Activated CD4-positive, alpha-beta T cell treated with anti-CD3 and anti-CD28 coated beads, Interleukin-2, amount 50 U/mL, for 24 hours (primary cell): ENCODE results near the gene NUDT13.

Experiments used
- DNase-seq, 2 donors: peaks; one replicate each; pipeline ENCODE4 v3.0.0-alpha.2; 2020; ENCODE audit warnings: low read depth in 1 of 2, low spot score in 1 of 2

The NUDT13 gene

DNA sequence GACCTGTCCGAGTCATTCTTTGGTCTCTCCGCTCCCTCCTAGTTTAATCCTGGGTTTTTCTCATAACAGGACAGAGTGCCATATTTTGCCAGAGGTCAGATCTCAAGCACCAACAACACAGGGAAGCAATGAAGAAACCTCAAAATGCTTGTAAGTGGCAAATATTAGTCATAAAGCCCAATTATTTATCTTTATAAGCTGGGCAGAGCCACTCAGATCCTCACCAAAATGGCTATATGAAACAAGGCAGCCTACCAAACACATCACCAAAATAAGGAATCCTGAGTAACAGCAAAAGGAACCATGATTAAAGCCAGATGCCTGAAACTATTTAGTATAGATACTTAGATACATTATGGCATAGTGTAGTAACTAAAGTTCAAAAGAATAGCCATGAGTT is 52.8 kb downstream of the NUDT13 start:
- no peak for DNase-seq

DNA sequence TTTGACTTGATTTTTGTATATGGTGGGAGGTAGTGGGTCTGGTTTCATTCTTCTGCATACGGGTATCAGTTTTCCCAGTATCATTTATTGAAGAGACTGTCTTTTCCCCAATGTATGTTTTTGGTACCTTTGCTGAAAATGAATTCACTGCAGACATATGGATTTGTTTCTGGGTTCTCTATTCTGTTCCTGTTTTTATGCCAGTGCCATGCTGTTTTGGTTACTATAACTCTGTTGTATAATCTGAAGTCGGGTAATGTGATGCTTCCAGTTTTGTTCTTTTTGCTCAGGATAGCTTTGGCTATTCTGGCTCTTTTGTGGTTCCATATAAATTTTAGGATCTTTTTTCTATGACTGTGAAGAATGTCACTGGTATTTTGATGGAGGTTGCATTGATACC is 56.7 kb downstream of the NUDT13 start:
- DNase-seq, result no peak

DNA sequence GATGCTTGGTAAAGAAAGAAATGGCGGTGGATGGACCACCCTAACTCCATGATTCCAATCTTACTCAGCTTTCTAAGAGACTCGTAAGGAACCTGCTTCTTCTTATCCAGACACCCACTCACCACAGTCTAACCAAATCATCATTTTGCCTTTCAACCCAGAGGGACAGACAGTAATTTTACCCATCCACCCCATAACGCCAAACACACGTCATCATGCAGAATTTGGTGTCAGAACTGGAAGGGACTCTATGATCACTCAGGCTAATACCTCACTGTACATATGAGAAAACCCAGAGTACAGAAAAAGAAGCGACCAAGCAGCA is 57.2 kb downstream of the NUDT13 start:
- DNase-seq, result peak in 1 of 2 donors; percentile 7

DNA sequence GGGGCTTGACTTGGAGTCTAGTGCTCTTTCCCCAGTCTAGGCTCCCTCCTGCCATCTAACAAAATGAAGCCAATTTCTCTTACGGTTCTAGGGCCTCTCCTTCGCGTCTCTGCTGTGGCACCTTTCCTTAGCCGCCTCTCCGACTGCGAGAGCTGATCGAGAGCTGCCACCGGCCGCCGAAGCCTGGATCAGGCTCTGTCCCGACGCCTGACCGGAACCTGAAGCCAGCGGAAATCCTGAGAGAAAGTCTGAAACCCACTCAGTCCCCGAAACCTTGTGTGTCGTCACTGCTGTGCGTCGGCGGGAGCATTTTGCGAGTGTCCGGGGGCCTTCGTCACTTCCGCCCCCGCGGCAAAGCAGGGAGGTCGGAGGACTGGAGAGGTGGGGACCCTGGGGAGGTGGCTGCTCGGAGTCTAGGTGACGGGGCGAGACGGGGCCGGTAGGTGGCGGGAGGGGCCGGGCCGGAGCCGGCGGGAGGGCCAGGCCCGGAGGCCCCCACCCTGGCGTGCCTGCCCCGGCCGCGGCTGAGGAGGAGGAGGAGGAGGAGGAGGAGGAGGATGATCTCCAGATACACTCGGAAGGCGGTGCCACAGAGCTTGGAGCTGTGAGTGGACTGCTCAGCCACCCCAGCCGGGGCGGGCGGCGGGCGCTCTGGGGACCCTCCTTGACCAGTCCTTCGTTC is 57.7 kb downstream of the NUDT13 start, which contains the start of the genes ECD and FAM149B1:
TSS of gene ECD (minus strand) at position 226 of the 682 bp plus-strand sequence. CDS start 4,071 bp downstream, outside the sequence.
TSS of gene FAM149B1 (plus strand) at position 337 of the 682 bp plus-strand sequence. CDS start at position 558, 221 bp downstream.
- peak; percentile 91 to 93 for DNase-seq

DNA sequence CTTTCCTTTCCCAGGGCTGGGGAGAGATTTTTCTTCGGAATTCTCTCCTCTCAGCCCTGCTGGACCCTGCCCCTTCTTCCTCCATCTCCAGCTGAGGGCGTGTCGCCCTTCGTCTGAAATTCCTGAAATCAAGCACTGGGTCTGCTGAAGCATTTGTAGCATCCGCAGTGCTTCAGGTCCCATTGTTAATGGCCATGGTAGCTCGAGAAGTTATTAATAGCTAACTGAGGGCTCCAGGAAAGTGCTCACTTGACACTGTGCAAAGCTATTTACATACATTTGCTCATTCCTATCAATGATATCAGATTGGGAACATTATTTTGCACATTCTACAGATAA is 58.2 kb downstream of the NUDT13 start:
- DNase-seq, result no peak

DNA sequence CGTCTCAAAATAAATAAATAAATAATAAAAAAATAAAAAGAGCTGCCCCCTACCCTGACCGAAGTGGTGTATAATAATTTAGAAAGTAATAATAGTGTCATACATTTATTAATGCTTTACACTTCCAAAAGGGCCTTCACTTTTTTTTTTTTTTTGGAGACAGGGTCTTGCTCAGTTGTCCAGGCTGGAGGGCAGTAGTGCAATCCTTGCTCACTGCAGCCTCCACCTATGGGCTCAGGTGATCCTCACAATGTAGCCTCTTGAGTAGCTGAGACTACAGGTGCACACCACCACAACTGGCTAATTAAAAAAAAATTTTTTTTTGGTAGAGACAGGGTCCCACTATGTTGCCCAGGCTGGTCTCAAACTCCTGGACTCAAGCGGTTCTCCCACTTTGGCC is 59.1 kb downstream of the NUDT13 start:
- DNase-seq, result no peak

DNA sequence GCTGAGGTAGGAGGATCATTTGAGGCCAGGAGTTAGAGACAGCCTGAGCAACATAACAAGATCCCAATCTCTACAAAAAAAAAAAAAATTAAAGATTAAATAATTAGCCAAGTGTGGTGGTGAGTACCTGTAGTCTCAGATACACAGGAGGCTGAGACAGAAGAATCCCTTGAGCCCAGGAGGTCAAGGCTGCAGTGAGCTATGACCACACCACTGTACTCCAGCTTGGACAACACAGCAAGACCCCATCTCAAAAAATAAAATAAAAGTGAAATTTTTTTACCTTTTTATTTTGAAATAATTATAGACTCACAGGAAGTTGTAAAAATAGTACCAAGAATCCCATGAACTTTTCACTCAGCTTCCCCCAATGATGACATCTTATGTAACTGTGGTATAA is 62.6 kb downstream of the NUDT13 start:
- DNase-seq, result no peak

DNA sequence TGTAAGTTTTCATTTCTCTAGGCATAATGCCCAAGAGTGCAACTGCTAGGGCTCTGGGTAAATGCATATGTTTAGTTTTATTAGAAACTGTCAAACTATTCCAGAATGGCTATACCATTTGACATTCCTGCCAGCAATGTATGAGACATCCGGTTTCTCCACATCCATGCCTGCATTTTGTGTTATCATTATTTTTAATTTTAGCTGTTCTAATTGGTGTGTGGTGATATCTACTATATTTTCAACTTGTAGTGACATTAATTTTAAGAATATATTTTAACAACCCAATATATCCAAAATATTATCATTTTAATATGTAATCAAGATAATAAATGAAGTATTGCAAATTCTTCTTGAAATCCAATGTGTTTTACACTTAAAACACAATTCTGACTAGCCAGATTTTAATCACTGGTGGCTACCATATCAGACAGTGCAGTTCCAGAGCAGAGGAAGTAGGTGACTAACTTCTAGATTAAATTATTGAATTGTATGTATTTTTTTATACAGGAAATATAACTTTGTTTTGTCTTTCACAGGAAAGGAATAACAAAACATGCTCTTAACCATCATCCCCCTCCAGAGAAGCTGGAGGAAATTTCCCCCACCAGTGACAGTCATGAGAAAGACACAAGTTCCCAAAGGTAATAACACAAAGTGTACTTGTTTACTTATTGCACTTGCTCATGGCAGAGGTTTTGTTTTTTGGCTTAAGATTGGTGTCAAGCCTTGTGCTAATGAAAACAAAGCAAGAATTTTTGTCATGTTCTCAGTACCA is 64.1 kb downstream of the NUDT13 start:
- DNase-seq, result no peak
